Caco-2 (cell line): ENCODE measurements around the gene CRYZ. TPM values are rescaled to one million over a fixed set of nuclear protein-coding genes. Genes with fewer than 3 reads are reported as not detected.

Source experiments
- BruUV-seq: library from RNA; stranded (reverse); fragments of 400-500 nt; replicated peaks from 2 replicates; lab custom pipeline; 2021; lab: Mats Ljungman, UMichigan
- CTCF ChIA-PET: fragments of 300-600 bp; sonication (Branson Sonifier 250); formaldehyde crosslinking; loops from one replicate; lab custom pipeline; 2022; ENCODE audit warnings: antibody characterized with exemption; lab: Charles Lee
- POLR2A ChIA-PET: fragments of 300-600 bp; sonication (Branson Sonifier 250); formaldehyde crosslinking; loops from one replicate; lab custom pipeline; 2022; ENCODE audit warnings: antibody characterized with exemption; lab: Charles Lee
- DNase-seq, 2 experiments: peaks; one replicate each; pipeline versions ENCODE4 v3.0.0 to v3.0.0-alpha.2; 2020 to 2022
- H3K27me3 ChIP-seq: replicated peaks from 2 replicates; pipeline ENCODE4 v1.6.0; 2011; ENCODE audit warnings: low read length; ENCODE audit not compliant: control insufficient read depth, insufficient read depth
- H3K36me3 ChIP-seq: 2 replicates; pipeline ENCODE4 v1.5.1; 2011; ENCODE audit warnings: low read length; ENCODE audit not compliant: control insufficient read depth, insufficient read depth
- H3K4me1 ChIP-seq: fragments of 250-450 bp; sonication (Bioruptor Pico); 2 replicates; pipeline ENCODE4 v1.5.1; 2020; ENCODE audit warnings: mild to moderate bottlenecking
- H3K4me3 ChIP-seq: 2 replicates; pipeline ENCODE4 v1.5.1; 2011; ENCODE audit warnings: low read depth, mild to moderate bottlenecking, control low read depth, low read length
- H3K9me3 ChIP-seq: fragments of 250-450 bp; sonication (Bioruptor Pico); 2 replicates; pipeline ENCODE4 v1.5.1; 2020; ENCODE audit warnings: mild to moderate bottlenecking, moderate library complexity
- H3K27ac Mint-ChIP-seq: one replicate; pipeline ENCODE4 v1.8.0; 2022; ENCODE audit warnings: mixed read lengths; ENCODE audit not compliant: unreplicated experiment
- H3K27me3 Mint-ChIP-seq: one replicate; pipeline ENCODE4 v1.8.0; 2022; ENCODE audit warnings: mixed read lengths; ENCODE audit not compliant: insufficient read depth, unreplicated experiment
- H3K36me3 Mint-ChIP-seq: one replicate; pipeline ENCODE4 v1.8.0; 2022; ENCODE audit warnings: mild to moderate bottlenecking, mixed read lengths; ENCODE audit not compliant: insufficient read depth, unreplicated experiment
- H3K4me1 Mint-ChIP-seq: one replicate; pipeline ENCODE4 v1.8.0; 2022; ENCODE audit warnings: low read depth, mixed read lengths; ENCODE audit not compliant: unreplicated experiment
- H3K4me3 Mint-ChIP-seq: one replicate; pipeline ENCODE4 v1.8.0; 2022; ENCODE audit warnings: mild to moderate bottlenecking, moderate library complexity, mixed read lengths; ENCODE audit not compliant: unreplicated experiment
- H3K9me3 Mint-ChIP-seq: one replicate; pipeline ENCODE4 v1.8.0; 2022; ENCODE audit warnings: mixed read lengths; ENCODE audit not compliant: unreplicated experiment
- CTCF ChIP-seq, 2 experiments: fragments of 200-600 bp in 1 of 2; IDR thresholded peaks; 1 replicate in 1 of 2; 2 replicates in 1 of 2; pipeline versions ENCODE4 v1.5.1 to v1.8.0; 2011 to 2022; ENCODE audit warnings: antibody characterized with exemption in 1 of 2, control low read depth in 1 of 2, inconsistent platforms in 1 of 2, low read depth in 1 of 2, low read length in 1 of 2, mild to moderate bottlenecking in 1 of 2, moderate library complexity in 1 of 2; ENCODE audit not compliant: insufficient read depth in 1 of 2, severe bottlenecking in 1 of 2, unreplicated experiment in 1 of 2
- intact Hi-C: fragments of 100-400 bp; cut with micrococcal nuclease; formaldehyde crosslinking; loops from one replicate; pipeline ENCODE4 v1.10.0; 2022; ENCODE audit not compliant: unreplicated experiment
- total RNA-seq: library from RNA; stranded (reverse); gene quantifications from 2 replicates; pipeline ENCODE4 v1.2.3, GENCODE V29; 2022

CRYZ gene
- total RNA-seq, 1 experiment from 2014 or later: 54.3 TPM

GRCh38 chr1:74686928-74687327, 45.9 kb downstream of the CRYZ start:
- Mint-ChIP-seq H3K4me3 (no peak overlapping the region), H3K9me3 (no peaks in the 10 kb centered on the region), H3K36me3 (no peaks in the 10 kb centered on the region), H3K27ac (no peak overlapping the region), H3K27me3 (peaks cover 4% of the 10 kb centered on the region), H3K4me1 (peaks cover 6% of the 10 kb centered on the region)
- TF ChIP-seq CTCF (IDR thresholded peaks at IDR 0.05; ENCODE audit: insufficient read depth in 1 of 2, low read depth in 1 of 2, low read length in 1 of 2, severe bottlenecking in 1 of 2, unreplicated experiment in 1 of 2): no peak
- H3K9me3 ChIP-seq: no peaks in the 10 kb centered on the region
- POLR2A ChIA-PET: no interaction called here
- no peaks in the 10 kb centered on the region for H3K36me3 ChIP-seq
- no peaks in the 10 kb centered on the region for H3K4me1 ChIP-seq
- intact Hi-C loops: loop anchor here (5.0 to 10.0 kb wide), 2 partner anchors 182 to 685 kb away; no protein-coding TSS in a partner anchor
- H3K4me3 ChIP-seq: no peak overlapping the region
- no TSS peak for BruUV-seq
- H3K27me3 ChIP-seq: no peaks in the 10 kb centered on the region
- DNase-seq: no peak
- CTCF ChIA-PET: no interaction called here

GRCh38 chr1:74684301-74684700, 48.5 kb downstream of the CRYZ start:
- no peak for TF ChIP-seq CTCF (IDR thresholded peaks at IDR 0.05; ENCODE audit: insufficient read depth in 1 of 2, low read depth in 1 of 2, low read length in 1 of 2, severe bottlenecking in 1 of 2, unreplicated experiment in 1 of 2)
- ChIA-PET POLR2A (no interaction called here), CTCF (no interaction called here)
- H3K27me3 ChIP-seq: no peaks in the 10 kb centered on the region
- H3K4me3 Mint-ChIP-seq: no peak overlapping the region
- no peaks in the 10 kb centered on the region for H3K36me3 Mint-ChIP-seq
- no peak overlapping the region for H3K4me3 ChIP-seq
- H3K4me1 Mint-ChIP-seq: no peaks in the 10 kb centered on the region
- no peaks in the 10 kb centered on the region for H3K4me1 ChIP-seq
- no peaks in the 10 kb centered on the region for H3K9me3 Mint-ChIP-seq
- no peaks in the 10 kb centered on the region for H3K36me3 ChIP-seq
- intact Hi-C loops: loop anchor here (10.0 kb wide), 1 partner anchor 180 kb away; no protein-coding TSS in a partner anchor
- no peaks in the 10 kb centered on the region for H3K9me3 ChIP-seq
- peaks cover 4% of the 10 kb centered on the region for H3K27me3 Mint-ChIP-seq
- no peak overlapping the region for H3K27ac Mint-ChIP-seq
- no TSS peak for BruUV-seq
- DNase-seq: no peak

- no TSS peak for BruUV-seq
- Mint-ChIP-seq H3K4me1 (no peaks in the 10 kb centered on the region), H3K9me3 (no peaks in the 10 kb centered on the region), H3K27me3 (peaks cover 4% of the 10 kb centered on the region), H3K4me3 (no peak overlapping the region), H3K27ac (no peak overlapping the region), H3K36me3 (no peaks in the 10 kb centered on the region)
- ChIA-PET CTCF (interaction anchor here (0.6 kb wide), 1 partner anchor 483 kb away, joined by 10 read pairs; no protein-coding TSS in a partner anchor), POLR2A (no interaction called here)
- TF ChIP-seq CTCF (IDR thresholded peaks at IDR 0.05; ENCODE audit: insufficient read depth in 1 of 2, low read depth in 1 of 2, low read length in 1 of 2, severe bottlenecking in 1 of 2, unreplicated experiment in 1 of 2): no peak
- Histone ChIP-seq H3K36me3 (no peaks in the 10 kb centered on the region), H3K4me3 (no peak overlapping the region), H3K9me3 (no peaks in the 10 kb centered on the region), H3K27me3 (no peaks in the 10 kb centered on the region), H3K4me1 (no peaks in the 10 kb centered on the region)
- intact Hi-C loops: loop anchor here (10.0 kb wide), 1 partner anchor 179 kb away; no protein-coding TSS in a partner anchor
- DNase-seq: no peak
Measured at GRCh38 chr1:74683656-74684055, 49.2 kb downstream of the CRYZ start.
